ENCODE results near the gene STOM. TPM values are rescaled to one million over a fixed set of nuclear protein-coding genes. Genes with fewer than 3 reads are reported as not detected.

Gene STOM
- total RNA-seq, 1 experiment from 2014 or later = 5.5 TPM

- Histone ChIP-seq H4K20me1 (ENCODE audit: low read length) (no peaks in the 10 kb centered on the region), H3K9ac (ENCODE audit: low read length) (no peak overlapping the region), H3K79me2 (ENCODE audit: low read length) (no peaks in the 10 kb centered on the region), H3F3A (ENCODE audit: low read length, unreplicated experiment) (no peaks in the 10 kb centered on the region), H3K9me3 (ENCODE audit: low read length) (no peaks in the 10 kb centered on the region), H3K36me3 (ENCODE audit: low read depth, low read length) (no peaks in the 10 kb centered on the region), H3K27ac (ENCODE audit: low read length) (no peak overlapping the region), H3K4me3 (ENCODE audit: low read length) (no peak overlapping the region), H2AFZ (ENCODE audit: low read length) (no peak overlapping the region), H3K4me2 (ENCODE audit: low read length) (no peak overlapping the region), H3K27me3 (ENCODE audit: low read length) (no peaks in the 10 kb centered on the region), H3K9me2 (replicated peaks; ENCODE audit: low read length) (no peaks in the 10 kb centered on the region), H3K4me1 (ENCODE audit: insufficient read depth, low read length) (peaks cover 8% of the 10 kb centered on the region)
- no peak for DNase-seq
- ChIA-PET CTCF (no interaction called here), POLR2A (ENCODE audit: unreplicated experiment) (no interaction called here)
- no TSS peak for BruUV-seq (replicated peaks)
- ATAC-seq = no peak
- no peak for TF ChIP-seq EZH2 (IDR thresholded peaks at IDR 0.05; ENCODE audit: low read length, unreplicated experiment)
- no peak for TF ChIP-seq CTCF (conservative IDR thresholded peaks at IDR 0.05; ENCODE audit: low read depth, low read length)
- no peak for TF ChIP-seq EZH2phosphoT487 (IDR thresholded peaks at IDR 0.05; ENCODE audit: borderline replicate concordance, low read length)
- intact Hi-C loops (cut with micrococcal nuclease) = no loop called here
Measured at GRCh38 chr9:121298016-121298538, 72.0 kb downstream of the STOM start.

GRCh38 chr9:121297389-121297788 lies 72.7 kb downstream of the STOM start:
- Histone ChIP-seq H3K4me1 (ENCODE audit: insufficient read depth, low read length) (peaks cover 8% of the 10 kb centered on the region), H3K4me3 (ENCODE audit: low read length) (no peak overlapping the region), H3K27ac (ENCODE audit: low read length) (no peak overlapping the region), H3K9me3 (ENCODE audit: low read length) (no peaks in the 10 kb centered on the region), H3K4me2 (ENCODE audit: low read length) (no peak overlapping the region), H3K79me2 (ENCODE audit: low read length) (no peaks in the 10 kb centered on the region), H3K9me2 (replicated peaks; ENCODE audit: low read length) (no peaks in the 10 kb centered on the region), H4K20me1 (ENCODE audit: low read length) (no peaks in the 10 kb centered on the region), H3F3A (ENCODE audit: low read length, unreplicated experiment) (no peaks in the 10 kb centered on the region), H2AFZ (ENCODE audit: low read length) (no peak overlapping the region), H3K27me3 (ENCODE audit: low read length) (no peaks in the 10 kb centered on the region), H3K9ac (ENCODE audit: low read length) (no peak overlapping the region), H3K36me3 (ENCODE audit: low read depth, low read length) (no peaks in the 10 kb centered on the region)
- intact Hi-C loops (cut with micrococcal nuclease) = no loop called here
- DNase-seq (no peak), ATAC-seq (no peak)
- no TSS peak for BruUV-seq (replicated peaks)
- TF ChIP-seq EZH2phosphoT487 (IDR thresholded peaks at IDR 0.05; ENCODE audit: borderline replicate concordance, low read length) (no peak), CTCF (conservative IDR thresholded peaks at IDR 0.05; ENCODE audit: low read depth, low read length) (no peak)
- CTCF ChIA-PET = no interaction called here
- POLR2A ChIA-PET (ENCODE audit: unreplicated experiment) = no interaction called here

DNA sequence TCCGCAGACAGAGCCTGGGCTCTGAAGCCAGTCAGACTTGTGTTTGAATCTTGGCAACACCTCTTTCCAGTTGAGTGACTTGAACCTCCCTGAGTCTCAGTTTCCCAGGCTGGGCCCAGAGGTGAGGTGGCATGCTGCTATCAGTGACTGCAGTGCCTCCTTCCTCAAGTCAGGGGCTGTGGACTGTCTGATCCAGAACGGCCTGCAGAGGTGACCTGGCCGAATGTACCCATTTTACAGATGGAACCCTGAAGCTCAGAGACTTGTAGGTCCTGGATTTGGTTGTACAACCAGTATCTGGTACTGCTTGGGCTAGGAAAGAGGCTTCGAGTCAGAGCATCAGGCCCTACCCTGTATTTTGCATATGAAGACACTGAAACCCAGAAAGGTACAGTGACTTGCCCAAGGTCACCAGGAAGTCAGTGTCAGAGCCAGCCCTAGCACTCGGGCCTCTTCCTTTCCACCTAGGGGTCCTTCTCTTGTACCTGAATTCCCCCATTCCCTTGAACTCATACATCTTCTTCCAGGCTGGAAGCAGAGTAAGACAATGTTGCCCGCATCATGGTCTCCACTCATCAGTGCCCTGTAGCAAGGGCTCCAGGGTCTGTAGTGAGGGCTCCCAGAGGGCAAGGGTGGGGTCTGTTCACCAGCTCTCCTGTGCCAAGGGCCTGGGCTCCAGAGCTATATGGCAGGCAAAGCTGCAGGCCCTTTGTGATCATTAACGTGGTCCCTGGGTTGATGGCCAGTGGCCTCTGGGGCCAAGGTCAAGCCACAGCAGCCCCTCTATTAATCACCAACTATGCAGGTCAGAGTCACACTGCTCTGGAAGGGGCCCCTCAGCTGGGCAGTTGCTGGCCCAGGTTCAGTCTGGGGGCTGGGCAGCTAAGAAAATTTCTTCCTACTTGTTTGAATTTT lies 73.6 kb downstream of the STOM start:
- ChIA-PET CTCF (no interaction called here), POLR2A (ENCODE audit: unreplicated experiment) (no interaction called here)
- Histone ChIP-seq H3K9me3 (ENCODE audit: low read length) (no peaks in the 10 kb centered on the region), H3K9me2 (replicated peaks; ENCODE audit: low read length) (no peaks in the 10 kb centered on the region), H2AFZ (ENCODE audit: low read length) (no peak overlapping the region), H3F3A (ENCODE audit: low read length, unreplicated experiment) (no peaks in the 10 kb centered on the region), H3K27me3 (ENCODE audit: low read length) (no peaks in the 10 kb centered on the region), H3K79me2 (ENCODE audit: low read length) (no peaks in the 10 kb centered on the region), H3K4me1 (ENCODE audit: insufficient read depth, low read length) (peaks cover 8% of the 10 kb centered on the region), H4K20me1 (ENCODE audit: low read length) (no peaks in the 10 kb centered on the region), H3K9ac (ENCODE audit: low read length) (no peak overlapping the region), H3K36me3 (ENCODE audit: low read depth, low read length) (no peaks in the 10 kb centered on the region), H3K4me3 (ENCODE audit: low read length) (no peak overlapping the region), H3K4me2 (ENCODE audit: low read length) (no peak overlapping the region), H3K27ac (ENCODE audit: low read length) (no peak overlapping the region)
- no TSS peak for BruUV-seq (replicated peaks)
- intact Hi-C loops (cut with micrococcal nuclease) = no loop called here
- ATAC-seq = no peak
- DNase-seq = no peak
- TF ChIP-seq EZH2phosphoT487 (IDR thresholded peaks at IDR 0.05; ENCODE audit: borderline replicate concordance, low read length) = no peak
- TF ChIP-seq CTCF (conservative IDR thresholded peaks at IDR 0.05; ENCODE audit: low read depth, low read length) = no peak
- TF ChIP-seq EZH2 (IDR thresholded peaks at IDR 0.05; ENCODE audit: low read length, unreplicated experiment) = no peak
